Endothelial cell of umbilical vein (primary cell): ENCODE measurements around the gene MAPK4. TPM values are rescaled to one million over a fixed set of nuclear protein-coding genes. Genes with fewer than 3 reads are reported as not detected.

Experiments used
- BruUV-seq: library from RNA; stranded (reverse); fragments of 400-500 nt; replicated peaks from 2 replicates; lab custom pipeline; 2021; lab: Mats Ljungman, UMichigan
- CTCF ChIA-PET: fragments of 300-600, 350-600 bp; sonication (Branson Sonifier 250); formaldehyde crosslinking; loops from one replicate; lab custom pipeline; 2021; ENCODE audit warnings: antibody characterized with exemption, inconsistent platforms; lab: Charles Lee
- POLR2A ChIA-PET: fragments of 300-600, 350-600 bp; sonication (Branson Sonifier 250); formaldehyde crosslinking; loops from one replicate; lab custom pipeline; 2021; ENCODE audit warnings: antibody characterized with exemption, inconsistent platforms; lab: Charles Lee
- DNase-seq: peaks from one replicate; pipeline ENCODE4 v3.0.0-alpha.2; 2011; ENCODE audit warnings: low read depth, low spot score
- FAIRE-seq: peaks from 2 replicates; lab custom pipeline; 2011; peaks lifted over from hg19 to GRCh38; lab: Jason Lieb, UNC
- H2AFZ ChIP-seq: 2 replicates; pipeline ENCODE4 v1.6.0; 2012; ENCODE audit warnings: low read depth, low read length, control low read depth, inconsistent platforms
- H3K27ac ChIP-seq: 2 replicates; pipeline ENCODE4 v1.5.1; 2011; ENCODE audit warnings: low read depth, mild to moderate bottlenecking, control low read depth, low read length, moderate library complexity; ENCODE audit not compliant: insufficient read depth
- H3K27me3 ChIP-seq, 2 experiments: 2 replicates each; pipeline versions ENCODE4 v1.6.0 to v1.6.1; 2011; ENCODE audit warnings: low read length in 2 of 2, mixed read lengths in 1 of 2; ENCODE audit not compliant: control insufficient read depth in 2 of 2, insufficient read depth in 2 of 2
- H3K36me3 ChIP-seq, 2 experiments: 2 replicates in 1 of 2; 3 replicates in 1 of 2; pipeline ENCODE4 v1.5.1; 2011; ENCODE audit warnings: low read length in 2 of 2, mild to moderate bottlenecking in 1 of 2, moderate library complexity in 1 of 2; ENCODE audit not compliant: control insufficient read depth in 2 of 2, insufficient read depth in 2 of 2; ENCODE audit errors: extremely low read depth in 1 of 2
- H3K4me1 ChIP-seq: 3 replicates; pipeline ENCODE4 v1.5.1; 2011; ENCODE audit warnings: mild to moderate bottlenecking, low read length; ENCODE audit not compliant: control insufficient read depth, insufficient read depth; ENCODE audit errors: extremely low read depth
- H3K4me2 ChIP-seq: 2 replicates; pipeline ENCODE4 v1.6.1; 2011; ENCODE audit warnings: low read length, control low read depth, mixed read lengths; ENCODE audit not compliant: insufficient read depth
- H3K4me3 ChIP-seq, 3 experiments: fragments of 200-600 bp in 1 of 3; sonication (generic), shearing (Covaris generic) in 1 of 3; replicated peaks in 1 of 3; 2 replicates each; pipeline ENCODE4 v1.5.1; 2011 to 2016; ENCODE audit warnings: control low read depth in 3 of 3, low read length in 3 of 3, mild to moderate bottlenecking in 2 of 3, inconsistent platforms in 1 of 3, low read depth in 1 of 3, moderate library complexity in 1 of 3; ENCODE audit not compliant: insufficient read depth in 1 of 3
- H3K79me2 ChIP-seq: 2 replicates; pipeline ENCODE4 v1.6.0; 2012; ENCODE audit warnings: low read length, inconsistent platforms; ENCODE audit not compliant: control insufficient read depth, insufficient read depth
- H3K9ac ChIP-seq: replicated peaks from 2 replicates; pipeline ENCODE3; 2011; ENCODE audit warnings: low read length, control low read depth; ENCODE audit not compliant: insufficient read depth; ENCODE audit errors: extremely low read depth
- H3K9me1 ChIP-seq: replicated peaks from 3 replicates; pipeline ENCODE4 v1.6.0; 2011; ENCODE audit warnings: mild to moderate bottlenecking, low read length; ENCODE audit not compliant: control insufficient read depth, insufficient read depth; ENCODE audit errors: extremely low read depth
- H3K9me3 ChIP-seq: replicated peaks from 2 replicates; pipeline ENCODE4 v1.5.1; 2012; ENCODE audit warnings: low read length, inconsistent platforms; ENCODE audit not compliant: control insufficient read depth, insufficient read depth
- H4K20me1 ChIP-seq: replicated peaks from 2 replicates; pipeline ENCODE3; 2011; ENCODE audit warnings: mild to moderate bottlenecking, low read length; ENCODE audit not compliant: control insufficient read depth, insufficient read depth; ENCODE audit errors: extremely low read depth
- CTCF ChIP-seq, 2 donors: IDR thresholded peaks; 1 replicate in 1 of 2; 2 replicates in 1 of 2; pipeline ENCODE4 v1.5.1; 2011; ENCODE audit warnings: low read length in 2 of 2, mild to moderate bottlenecking in 2 of 2, moderate library complexity in 2 of 2, control low read depth in 1 of 2, inconsistent platforms in 1 of 2, low read depth in 1 of 2; ENCODE audit not compliant: insufficient read depth in 1 of 2; ENCODE audit errors: extremely low read depth in 1 of 2
- EZH2 ChIP-seq: IDR thresholded peaks from 2 replicates; pipeline ENCODE4 v1.6.1; 2012; ENCODE audit warnings: borderline replicate concordance, low read depth, mild to moderate bottlenecking, moderate library complexity, low read length, inconsistent platforms; ENCODE audit not compliant: severe bottlenecking
- FOS ChIP-seq: IDR thresholded peaks from 2 replicates; pipeline ENCODE4 v1.6.1; 2011; ENCODE audit warnings: mild to moderate bottlenecking, low read length, moderate library complexity, borderline replicate concordance; ENCODE audit not compliant: insufficient read depth
- GATA2 ChIP-seq: IDR thresholded peaks from 2 replicates; pipeline ENCODE4 v1.7.0; 2011; ENCODE audit warnings: low read depth, mild to moderate bottlenecking, moderate library complexity, mixed read lengths, low read length; ENCODE audit not compliant: insufficient read length, insufficient read depth
- JUN ChIP-seq: IDR thresholded peaks from 2 replicates; pipeline ENCODE4 v1.6.1; 2011; ENCODE audit warnings: borderline replicate concordance, low read depth; ENCODE audit not compliant: insufficient read length, insufficient read depth
- MYC ChIP-seq: IDR thresholded peaks from one replicate; pipeline ENCODE4 v1.6.1; 2011; ENCODE audit warnings: mild to moderate bottlenecking, low read depth, low read length
- POLR2A ChIP-seq: IDR thresholded peaks from 2 replicates; pipeline ENCODE4 v1.6.1; 2012; ENCODE audit warnings: low read depth, mild to moderate bottlenecking, control low read depth, low read length
- POLR2AphosphoS5 ChIP-seq: IDR thresholded peaks from 2 replicates; pipeline ENCODE4 v1.6.1; 2012; ENCODE audit warnings: low read depth, mild to moderate bottlenecking, control low read depth, low read length, moderate library complexity; ENCODE audit not compliant: insufficient read depth
- dilution Hi-C: fragments of 300-500 bp; cut with MboI; formaldehyde crosslinking; loops from one replicate; pipeline ENCODE4 v1.15.0; 2019; ENCODE audit warnings: low sequenced_read_pairs; ENCODE audit not compliant: extremely low pct_ligation_motif_present
- intact Hi-C: fragments of 100-400 bp; cut with micrococcal nuclease; formaldehyde crosslinking; loops from one replicate; pipeline ENCODE4 v1.10.0; 2022
- polyA plus RNA-seq, 4 experiments: library from polyadenylated mRNA; depleted of rRNA in 3 of 4; stranded (reverse) in 3 of 4; unstranded in 1 of 4; fragments of >200 nt; gene quantifications; 2 replicates each; pipeline versions ENCODE4 v1.2.1 to v1.2.3, GENCODE V29; 2011 to 2012; ENCODE audit warnings: missing spikeins in 1 of 4
- total RNA-seq: library from RNA; stranded (reverse); gene quantifications from 2 replicates; pipeline ENCODE4 v1.2.3, GENCODE V29; 2021
- TF ChIP-seq, protein P1 (sequence below): IDR thresholded peaks from 2 replicates; pipeline ENCODE4 v1.6.1; 2011; ENCODE audit not compliant: insufficient read depth, insufficient read length

Gene MAPK4
- total and polyA plus RNA-seq, 2 donors (not counting 3 experiments of a cell fraction or from before 2014, with no cell fraction given), result not detected

DNA sequence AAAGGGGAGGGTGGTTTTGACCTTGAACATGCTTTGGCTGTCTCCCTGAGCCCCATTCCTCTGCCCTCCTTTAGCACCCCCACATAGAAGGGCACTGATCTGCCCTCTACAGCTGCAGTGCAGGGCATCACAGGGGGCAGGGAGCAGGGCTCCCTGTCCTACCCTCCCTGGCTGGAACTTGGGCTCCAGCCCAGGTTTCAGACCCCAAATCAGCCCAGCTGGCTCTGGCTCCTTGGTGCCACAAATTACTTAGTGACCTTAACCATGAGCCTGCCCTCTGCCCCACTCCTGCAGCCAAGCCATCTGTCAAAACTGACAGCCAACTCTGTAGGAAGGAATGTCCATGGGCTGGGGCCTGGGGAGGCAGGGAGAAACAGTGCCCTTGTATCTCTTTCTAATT, 105.6 kb downstream of the MAPK4 start:
- DNase-seq, result no peak
- no peak overlapping the region for H2AFZ ChIP-seq
- no peak for FAIRE-seq
- intact Hi-C loops, result no loop called here
- POLR2A ChIA-PET, result no interaction called here
- H3K4me3 ChIP-seq, result no peak overlapping the region
- H3K36me3 ChIP-seq, result no peaks in the 10 kb centered on the region
- H3K9ac ChIP-seq, result no peak overlapping the region
- H3K79me2 ChIP-seq, result no peaks in the 10 kb centered on the region
- CTCF ChIA-PET, result no interaction called here
- H3K9me3 ChIP-seq, result peaks cover 2% of the 10 kb centered on the region
- TF ChIP-seq EZH2 (no peak), FOS (no peak), JUN (no peak), GATA2 (no peak), POLR2AphosphoS5 (no peak), POLR2A (no peak), MYC (no peak), CTCF (IDR thresholded peaks at IDR 0.05; ENCODE audit: extremely low read depth in 1 of 2, insufficient read depth in 1 of 2, low read depth in 1 of 2, low read length in 2 of 2) (no peak)
- TF ChIP-seq, protein P1, sequence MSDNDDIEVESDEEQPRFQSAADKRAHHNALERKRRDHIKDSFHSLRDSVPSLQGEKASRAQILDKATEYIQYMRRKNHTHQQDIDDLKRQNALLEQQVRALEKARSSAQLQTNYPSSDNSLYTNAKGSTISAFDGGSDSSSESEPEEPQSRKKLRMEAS, result no peak
- H3K27me3 ChIP-seq, result no peaks in the 10 kb centered on the region
- no peaks in the 10 kb centered on the region for H3K4me1 ChIP-seq
- BruUV-seq, result no TSS peak
- H3K9me1 ChIP-seq, result no peaks in the 10 kb centered on the region
- dilution Hi-C loops, result no loop called here
- H3K27ac ChIP-seq, result no peak overlapping the region
- H4K20me1 ChIP-seq, result no peaks in the 10 kb centered on the region
- no peak overlapping the region for H3K4me2 ChIP-seq
